HEK293 (cell line): ENCODE data around the gene FOXP1.

Experiments
- GLI2 ChIP-seq: fragments of 450-650 bp; formaldehyde crosslinking; IDR thresholded peaks from 2 replicates; pipeline ENCODE4; 2017; ENCODE audit warnings: missing biosample characterization, missing genetic modification characterization, low read depth, borderline replicate concordance
- IKZF3 ChIP-seq: fragments of 450-650 bp; IDR thresholded peaks from 2 replicates; pipeline ENCODE4 v1.5.0; 2018; ENCODE audit warnings: missing biosample characterization, mild to moderate bottlenecking, missing genetic modification characterization, moderate library complexity
- KLF8 ChIP-seq: fragments of 450-650 bp; formaldehyde crosslinking; IDR thresholded peaks from 2 replicates; pipeline ENCODE4 v1.5.1; 2016; ENCODE audit warnings: missing biosample characterization, missing genetic modification characterization
- SCRT1 ChIP-seq: fragments of 450-650 bp; formaldehyde crosslinking; IDR thresholded peaks from 2 replicates; pipeline ENCODE4 v1.5.1; 2016; ENCODE audit warnings: missing biosample characterization, missing genetic modification characterization, borderline replicate concordance
- SP2 ChIP-seq: fragments of 450-650 bp; formaldehyde crosslinking; IDR thresholded peaks from 2 replicates; pipeline ENCODE4 v1.5.1; 2016; ENCODE audit warnings: missing biosample characterization, missing genetic modification characterization
- WT1 ChIP-seq: fragments of 450-650 bp; formaldehyde crosslinking; IDR thresholded peaks from 2 replicates; pipeline ENCODE4 v1.5.1; 2016; ENCODE audit warnings: missing biosample characterization, missing genetic modification characterization
- ZFHX2 ChIP-seq: fragments of 450-650 bp; formaldehyde crosslinking; conservative IDR thresholded peaks from 2 replicates; pipeline ENCODE4 v1.5.1; 2016; ENCODE audit warnings: missing biosample characterization, missing genetic modification characterization
- ZFP69B ChIP-seq: fragments of 450-650 bp; formaldehyde crosslinking; IDR thresholded peaks from 2 replicates; pipeline ENCODE4 v1.5.1; 2016; ENCODE audit warnings: missing biosample characterization, missing genetic modification characterization
- ZNF133 ChIP-seq: fragments of 450-650 bp; formaldehyde crosslinking; IDR thresholded peaks from 2 replicates; pipeline ENCODE4 v1.5.1; 2016; ENCODE audit warnings: missing biosample characterization, missing genetic modification characterization
- ZNF157 ChIP-seq: fragments of 450-650 bp; formaldehyde crosslinking; IDR thresholded peaks from 2 replicates; pipeline ENCODE4 v1.5.1; 2016; ENCODE audit warnings: missing biosample characterization, missing genetic modification characterization
- ZNF214 ChIP-seq: fragments of 450-650 bp; formaldehyde crosslinking; IDR thresholded peaks from 2 replicates; pipeline ENCODE4 v1.5.1; 2017; ENCODE audit warnings: missing biosample characterization, mild to moderate bottlenecking, missing genetic modification characterization, borderline replicate concordance
- ZNF248 ChIP-seq: fragments of 450-650 bp; formaldehyde crosslinking; IDR thresholded peaks from 2 replicates; pipeline ENCODE4 v1.5.1; 2017; ENCODE audit warnings: missing biosample characterization, missing genetic modification characterization
- ZNF311 ChIP-seq: fragments of 450-650 bp; formaldehyde crosslinking; IDR thresholded peaks from 2 replicates; pipeline ENCODE4 v1.5.1; 2017; ENCODE audit warnings: missing biosample characterization, missing genetic modification characterization, borderline replicate concordance
- ZNF366 ChIP-seq: fragments of 450-650 bp; formaldehyde crosslinking; conservative IDR thresholded peaks from 2 replicates; pipeline ENCODE4 v1.5.1; 2016; ENCODE audit warnings: missing biosample characterization, missing genetic modification characterization
- ZNF48 ChIP-seq: fragments of 450-650 bp; formaldehyde crosslinking; IDR thresholded peaks from 2 replicates; pipeline ENCODE4 v1.5.1; 2016; ENCODE audit warnings: missing biosample characterization, missing genetic modification characterization
- ZNF600 ChIP-seq: fragments of 450-650 bp; formaldehyde crosslinking; IDR thresholded peaks from 2 replicates; pipeline ENCODE4 v1.5.1; 2016; ENCODE audit warnings: missing biosample characterization, missing genetic modification characterization
- ZNF707 ChIP-seq: fragments of 450-650 bp; formaldehyde crosslinking; IDR thresholded peaks from 2 replicates; pipeline ENCODE4 v1.5.1; 2016; ENCODE audit warnings: missing biosample characterization, missing genetic modification characterization
- ZSCAN16 ChIP-seq: fragments of 450-650 bp; formaldehyde crosslinking; IDR thresholded peaks from 2 replicates; pipeline ENCODE4 v1.5.1; 2016; ENCODE audit warnings: missing biosample characterization, missing genetic modification characterization
- TF ChIP-seq, protein P1 (sequence below): fragments of 450-650 bp; formaldehyde crosslinking; IDR thresholded peaks from 2 replicates; pipeline ENCODE4 v1.5.0; 2017; ENCODE audit warnings: missing biosample characterization, missing genetic modification characterization, borderline replicate concordance
- TF ChIP-seq, protein P2 (sequence below): fragments of 450-650 bp; formaldehyde crosslinking; IDR thresholded peaks from 2 replicates; pipeline ENCODE4 v1.5.1; 2017; ENCODE audit warnings: missing biosample characterization, missing genetic modification characterization
- TF ChIP-seq, protein P3 (sequence below): fragments of 450-650 bp; IDR thresholded peaks from 2 replicates; pipeline ENCODE4 v1.5.1; 2018; ENCODE audit warnings: missing biosample characterization, mild to moderate bottlenecking, missing genetic modification characterization
- TF ChIP-seq, protein P4 (sequence below): fragments of 450-650 bp; formaldehyde crosslinking; IDR thresholded peaks from 2 replicates; pipeline ENCODE4 v1.5.1; 2017; ENCODE audit warnings: missing biosample characterization, mild to moderate bottlenecking, missing genetic modification characterization, moderate library complexity
- TF ChIP-seq, protein P5 (sequence below): fragments of 450-650 bp; formaldehyde crosslinking; IDR thresholded peaks from 2 replicates; pipeline ENCODE4 v1.5.1; 2016; ENCODE audit warnings: missing biosample characterization, missing genetic modification characterization

The FOXP1 gene

DNA sequence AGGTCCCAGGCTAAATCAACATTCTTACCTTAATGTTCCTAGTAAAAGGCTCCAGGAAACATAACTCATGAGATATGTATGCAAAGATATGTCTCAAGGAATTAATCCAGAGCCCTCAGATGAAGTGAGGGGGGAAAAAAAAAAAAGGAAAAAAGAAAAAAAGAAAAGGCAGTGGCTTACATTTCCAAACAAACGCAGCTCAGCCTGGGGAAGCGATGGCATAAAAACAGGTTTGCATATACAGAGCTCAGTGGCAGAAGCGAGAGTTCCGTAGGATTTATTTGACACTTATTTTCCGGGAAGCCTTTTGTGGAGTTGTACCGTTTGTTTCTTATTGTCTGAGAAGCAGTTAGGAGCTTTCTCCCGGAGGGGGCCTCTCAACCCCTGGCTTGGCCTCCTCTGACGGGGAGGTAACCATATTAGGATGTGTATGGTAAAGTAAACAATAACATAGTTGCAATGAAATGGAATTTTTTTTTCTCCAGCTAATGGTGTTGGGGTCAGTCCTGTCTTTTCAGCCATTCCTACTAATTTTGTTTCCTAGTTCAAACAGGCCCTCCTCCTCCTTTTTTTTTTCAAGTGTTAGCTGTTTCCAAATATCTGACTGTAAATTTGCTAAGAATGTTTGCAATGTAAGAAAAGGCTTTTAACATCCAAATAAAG lies 338.6 kb downstream of the FOXP1 start (continued):
- TF ChIP-seq, protein P1, sequence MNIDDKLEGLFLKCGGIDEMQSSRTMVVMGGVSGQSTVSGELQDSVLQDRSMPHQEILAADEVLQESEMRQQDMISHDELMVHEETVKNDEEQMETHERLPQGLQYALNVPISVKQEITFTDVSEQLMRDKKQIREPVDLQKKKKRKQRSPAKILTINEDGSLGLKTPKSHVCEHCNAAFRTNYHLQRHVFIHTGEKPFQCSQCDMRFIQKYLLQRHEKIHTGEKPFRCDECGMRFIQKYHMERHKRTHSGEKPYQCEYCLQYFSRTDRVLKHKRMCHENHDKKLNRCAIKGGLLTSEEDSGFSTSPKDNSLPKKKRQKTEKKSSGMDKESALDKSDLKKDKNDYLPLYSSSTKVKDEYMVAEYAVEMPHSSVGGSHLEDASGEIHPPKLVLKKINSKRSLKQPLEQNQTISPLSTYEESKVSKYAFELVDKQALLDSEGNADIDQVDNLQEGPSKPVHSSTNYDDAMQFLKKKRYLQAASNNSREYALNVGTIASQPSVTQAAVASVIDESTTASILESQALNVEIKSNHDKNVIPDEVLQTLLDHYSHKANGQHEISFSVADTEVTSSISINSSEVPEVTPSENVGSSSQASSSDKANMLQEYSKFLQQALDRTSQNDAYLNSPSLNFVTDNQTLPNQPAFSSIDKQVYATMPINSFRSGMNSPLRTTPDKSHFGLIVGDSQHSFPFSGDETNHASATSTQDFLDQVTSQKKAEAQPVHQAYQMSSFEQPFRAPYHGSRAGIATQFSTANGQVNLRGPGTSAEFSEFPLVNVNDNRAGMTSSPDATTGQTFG (tag by site-specific recombination), result no peak
- TF ChIP-seq SCRT1 (no peak), GLI2 (tag by site-specific recombination) (no peak), ZNF133 (tag by site-specific recombination) (no peak), ZSCAN16 (tag by site-specific recombination) (no peak), ZNF707 (tag by site-specific recombination) (no peak), ZNF157 (tag by site-specific recombination) (no peak), KLF8 (tag by site-specific recombination) (no peak), ZNF600 (tag by site-specific recombination) (no peak), ZNF366 (tag by site-specific recombination) (0 out of 2 replicates have a peak, but pooled peaks have one; percentile 17), ZNF48 (tag by site-specific recombination) (no peak), ZNF311 (no peak), ZFHX2 (tag by site-specific recombination) (no peak), ZNF214 (tag by site-specific recombination) (no peak), ZNF248 (no peak), WT1 (0 out of 2 replicates have a peak, but pooled peaks have one; percentile 12), IKZF3 (tag by site-specific recombination) (0 out of 2 replicates have a peak, but pooled peaks have one; percentile 16), SP2 (no peak), ZFP69B (no peak)
- TF ChIP-seq, protein P2, sequence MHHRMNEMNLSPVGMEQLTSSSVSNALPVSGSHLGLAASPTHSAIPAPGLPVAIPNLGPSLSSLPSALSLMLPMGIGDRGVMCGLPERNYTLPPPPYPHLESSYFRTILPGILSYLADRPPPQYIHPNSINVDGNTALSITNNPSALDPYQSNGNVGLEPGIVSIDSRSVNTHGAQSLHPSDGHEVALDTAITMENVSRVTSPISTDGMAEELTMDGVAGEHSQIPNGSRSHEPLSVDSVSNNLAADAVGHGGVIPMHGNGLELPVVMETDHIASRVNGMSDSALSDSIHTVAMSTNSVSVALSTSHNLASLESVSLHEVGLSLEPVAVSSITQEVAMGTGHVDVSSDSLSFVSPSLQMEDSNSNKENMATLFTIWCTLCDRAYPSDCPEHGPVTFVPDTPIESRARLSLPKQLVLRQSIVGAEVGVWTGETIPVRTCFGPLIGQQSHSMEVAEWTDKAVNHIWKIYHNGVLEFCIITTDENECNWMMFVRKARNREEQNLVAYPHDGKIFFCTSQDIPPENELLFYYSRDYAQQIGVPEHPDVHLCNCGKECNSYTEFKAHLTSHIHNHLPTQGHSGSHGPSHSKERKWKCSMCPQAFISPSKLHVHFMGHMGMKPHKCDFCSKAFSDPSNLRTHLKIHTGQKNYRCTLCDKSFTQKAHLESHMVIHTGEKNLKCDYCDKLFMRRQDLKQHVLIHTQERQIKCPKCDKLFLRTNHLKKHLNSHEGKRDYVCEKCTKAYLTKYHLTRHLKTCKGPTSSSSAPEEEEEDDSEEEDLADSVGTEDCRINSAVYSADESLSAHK (tag by site-specific recombination), result no peak
- TF ChIP-seq, protein P3, sequence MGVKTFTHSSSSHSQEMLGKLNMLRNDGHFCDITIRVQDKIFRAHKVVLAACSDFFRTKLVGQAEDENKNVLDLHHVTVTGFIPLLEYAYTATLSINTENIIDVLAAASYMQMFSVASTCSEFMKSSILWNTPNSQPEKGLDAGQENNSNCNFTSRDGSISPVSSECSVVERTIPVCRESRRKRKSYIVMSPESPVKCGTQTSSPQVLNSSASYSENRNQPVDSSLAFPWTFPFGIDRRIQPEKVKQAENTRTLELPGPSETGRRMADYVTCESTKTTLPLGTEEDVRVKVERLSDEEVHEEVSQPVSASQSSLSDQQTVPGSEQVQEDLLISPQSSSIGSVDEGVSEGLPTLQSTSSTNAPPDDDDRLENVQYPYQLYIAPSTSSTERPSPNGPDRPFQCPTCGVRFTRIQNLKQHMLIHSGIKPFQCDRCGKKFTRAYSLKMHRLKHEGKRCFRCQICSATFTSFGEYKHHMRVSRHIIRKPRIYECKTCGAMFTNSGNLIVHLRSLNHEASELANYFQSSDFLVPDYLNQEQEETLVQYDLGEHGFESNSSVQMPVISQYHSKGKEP (tag by site-specific recombination), result 0 out of 2 replicates have a peak, but pooled peaks have one; percentile 21
- TF ChIP-seq, protein P4, sequence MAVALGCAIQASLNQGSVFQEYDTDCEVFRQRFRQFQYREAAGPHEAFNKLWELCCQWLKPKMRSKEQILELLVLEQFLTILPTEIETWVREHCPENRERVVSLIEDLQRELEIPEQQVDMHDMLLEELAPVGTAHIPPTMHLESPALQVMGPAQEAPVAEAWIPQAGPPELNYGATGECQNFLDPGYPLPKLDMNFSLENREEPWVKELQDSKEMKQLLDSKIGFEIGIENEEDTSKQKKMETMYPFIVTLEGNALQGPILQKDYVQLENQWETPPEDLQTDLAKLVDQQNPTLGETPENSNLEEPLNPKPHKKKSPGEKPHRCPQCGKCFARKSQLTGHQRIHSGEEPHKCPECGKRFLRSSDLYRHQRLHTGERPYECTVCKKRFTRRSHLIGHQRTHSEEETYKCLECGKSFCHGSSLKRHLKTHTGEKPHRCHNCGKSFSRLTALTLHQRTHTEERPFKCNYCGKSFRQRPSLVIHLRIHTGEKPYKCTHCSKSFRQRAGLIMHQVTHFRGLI (tag by site-specific recombination), result no peak
- TF ChIP-seq, protein P5, sequence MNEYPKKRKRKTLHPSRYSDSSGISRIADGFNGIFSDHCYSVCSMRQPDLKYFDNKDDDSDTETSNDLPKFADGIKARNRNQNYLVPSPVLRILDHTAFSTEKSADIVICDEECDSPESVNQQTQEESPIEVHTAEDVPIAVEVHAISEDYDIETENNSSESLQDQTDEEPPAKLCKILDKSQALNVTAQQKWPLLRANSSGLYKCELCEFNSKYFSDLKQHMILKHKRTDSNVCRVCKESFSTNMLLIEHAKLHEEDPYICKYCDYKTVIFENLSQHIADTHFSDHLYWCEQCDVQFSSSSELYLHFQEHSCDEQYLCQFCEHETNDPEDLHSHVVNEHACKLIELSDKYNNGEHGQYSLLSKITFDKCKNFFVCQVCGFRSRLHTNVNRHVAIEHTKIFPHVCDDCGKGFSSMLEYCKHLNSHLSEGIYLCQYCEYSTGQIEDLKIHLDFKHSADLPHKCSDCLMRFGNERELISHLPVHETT (tag by site-specific recombination), result no peak
